Activated CD4-positive, alpha-beta memory T cell treated with anti-CD3 and anti-CD28 coated beads for 36 hours (primary cell): ENCODE measurements around the gene SLC1A5. TPM values are rescaled to one million over a fixed set of nuclear protein-coding genes. Genes with fewer than 3 reads are reported as not detected.
"Not testable (repeated sequence)": the region's sequence is repeated elsewhere in the genome, so short reads cannot be mapped to it uniquely, and the experiment has no call there.

Experiments
- CTCF ChIA-PET: fragments of 350-600 bp; sonication (Branson Sonifier 250); formaldehyde crosslinking; loops from one replicate; lab custom pipeline; 2021; ENCODE audit warnings: antibody characterized with exemption, inconsistent platforms; lab: Charles Lee
- POLR2A ChIA-PET: fragments of 350-600 bp; sonication (Branson Sonifier 250); formaldehyde crosslinking; loops from one replicate; lab custom pipeline; 2021; ENCODE audit warnings: antibody characterized with exemption; lab: Charles Lee
- DNase-seq: peaks from one replicate; pipeline ENCODE4 v3.0.0-alpha.2; 2020
- H3K27ac Mint-ChIP-seq: one replicate; pipeline ENCODE4 v1.8.0; 2021; ENCODE audit warnings: mixed read lengths
- H3K27me3 Mint-ChIP-seq: one replicate; pipeline ENCODE4 v1.8.0; 2021; ENCODE audit warnings: mixed read lengths
- H3K36me3 Mint-ChIP-seq: one replicate; pipeline ENCODE4 v1.8.0; 2021; ENCODE audit warnings: mixed read lengths
- H3K4me1 Mint-ChIP-seq: one replicate; pipeline ENCODE4 v1.8.0; 2021; ENCODE audit warnings: low read depth, mixed read lengths
- H3K4me3 Mint-ChIP-seq: one replicate; pipeline ENCODE4 v1.8.0; 2021; ENCODE audit warnings: mild to moderate bottlenecking, mixed read lengths
- H3K9me3 Mint-ChIP-seq: one replicate; pipeline ENCODE4 v1.8.0; 2021; ENCODE audit warnings: mixed read lengths
- intact Hi-C: fragments of 100-400 bp; cut with micrococcal nuclease; formaldehyde crosslinking; loops from one replicate; pipeline ENCODE4 v1.15.1; 2023
- total RNA-seq, 2 experiments: library from RNA; stranded (reverse); gene quantifications; one replicate each; pipeline ENCODE4 v1.2.3, GENCODE V29; 2021

SLC1A5 gene
- total RNA-seq, 2 experiments from 2014 or later = 202 to 205 TPM

DNA sequence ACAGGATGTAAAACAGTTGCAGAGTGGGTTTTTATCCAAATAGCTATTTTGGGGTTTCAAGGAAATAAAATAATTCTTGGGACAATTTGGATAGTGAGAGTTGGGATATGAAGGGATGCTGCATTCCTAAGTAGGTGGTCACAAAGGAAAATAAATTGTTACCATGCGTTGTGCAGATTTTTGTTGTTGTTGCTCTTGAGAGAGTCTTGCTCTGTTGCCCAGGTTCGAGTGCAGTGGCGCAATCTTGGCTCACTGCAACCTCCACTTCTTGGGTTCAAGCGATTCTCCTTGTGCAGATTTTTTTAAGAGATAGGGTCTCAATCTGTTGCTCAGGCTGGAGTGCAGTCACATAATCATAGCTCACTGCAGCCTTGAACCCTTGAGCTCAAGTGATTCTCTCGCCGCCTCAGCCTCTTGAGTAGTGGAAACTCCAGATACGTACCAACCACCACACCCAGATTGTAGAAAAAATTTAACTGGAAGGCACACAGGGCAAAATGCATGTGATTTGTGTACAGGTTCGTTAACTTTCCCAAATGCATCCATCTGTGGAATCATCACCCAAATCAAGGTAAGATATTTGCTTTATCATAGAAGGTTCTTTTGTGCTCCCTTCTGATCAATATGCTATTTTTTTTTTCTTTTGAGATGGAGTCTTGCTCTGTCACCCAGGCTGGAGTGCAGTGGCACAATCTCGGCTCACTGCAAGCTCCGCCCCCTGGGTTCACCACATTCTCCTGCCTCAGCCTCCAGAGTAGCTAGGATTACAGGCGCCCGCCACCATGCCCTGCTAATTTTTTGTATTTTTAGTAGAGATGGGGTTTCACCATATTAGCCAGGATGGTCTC, 16.0 kb downstream of the SLC1A5 start:
- intact Hi-C loops = no loop called here
- CTCF ChIA-PET = interaction anchor here (1.0 to 3.6 kb wide), 5 partner anchors 14 to 68 kb away, joined by 3 to 12 read pairs (median 3); no protein-coding TSS in a partner anchor
- no peak overlapping the region for H3K27ac Mint-ChIP-seq

DNA sequence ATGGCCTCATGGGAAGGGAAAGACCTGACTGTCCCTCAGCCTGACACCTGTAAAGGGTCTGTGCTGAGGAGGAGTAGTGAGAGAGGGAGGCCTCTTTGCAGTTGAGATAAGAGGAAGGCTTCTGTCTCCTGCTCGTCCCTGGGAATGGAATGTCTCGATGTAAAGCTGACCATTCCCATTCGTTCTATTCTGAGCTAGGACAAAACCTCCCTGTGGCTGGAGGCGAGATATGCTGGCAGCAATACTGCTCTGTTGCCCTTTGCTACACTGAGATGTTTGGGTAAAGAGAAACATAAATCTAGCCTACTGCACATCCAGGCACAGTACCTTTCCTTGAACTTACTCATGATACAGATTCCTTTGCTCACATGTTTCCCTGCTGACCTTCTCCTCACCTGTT, 19.6 kb downstream of the SLC1A5 start:
- H3K27me3 Mint-ChIP-seq, H3K36me3 Mint-ChIP-seq, H3K9me3 Mint-ChIP-seq, DNase-seq, H3K4me1 Mint-ChIP-seq, H3K27ac Mint-ChIP-seq, intact Hi-C loops, H3K4me3 Mint-ChIP-seq: not testable (repeated sequence)
- ChIA-PET CTCF (interaction anchor here (1.3 to 4.5 kb wide), 4 partner anchors 11 to 72 kb away, joined by 5 to 32 read pairs (median 8); no protein-coding TSS in a partner anchor), POLR2A (interaction anchor here (0.7 kb wide), 1 partner anchor 12 kb away, joined by 3 read pairs; no protein-coding TSS in a partner anchor)

More for the DNA sequence above, 16.0 kb downstream of the SLC1A5 start:
- DNase-seq = no peak
- Mint-ChIP-seq H3K27me3 (no peaks in the 10 kb centered on the region), H3K4me1 (no peaks in the 10 kb centered on the region), H3K9me3 (no peaks in the 10 kb centered on the region), H3K36me3 (peaks cover 27% of the 10 kb centered on the region), H3K4me3 (no peak overlapping the region)
- POLR2A ChIA-PET = interaction anchor here (1.2 to 2.5 kb wide), 2 partner anchors 12 to 15 kb away, joined by 3 to 10 read pairs; no protein-coding TSS in a partner anchor

DNA sequence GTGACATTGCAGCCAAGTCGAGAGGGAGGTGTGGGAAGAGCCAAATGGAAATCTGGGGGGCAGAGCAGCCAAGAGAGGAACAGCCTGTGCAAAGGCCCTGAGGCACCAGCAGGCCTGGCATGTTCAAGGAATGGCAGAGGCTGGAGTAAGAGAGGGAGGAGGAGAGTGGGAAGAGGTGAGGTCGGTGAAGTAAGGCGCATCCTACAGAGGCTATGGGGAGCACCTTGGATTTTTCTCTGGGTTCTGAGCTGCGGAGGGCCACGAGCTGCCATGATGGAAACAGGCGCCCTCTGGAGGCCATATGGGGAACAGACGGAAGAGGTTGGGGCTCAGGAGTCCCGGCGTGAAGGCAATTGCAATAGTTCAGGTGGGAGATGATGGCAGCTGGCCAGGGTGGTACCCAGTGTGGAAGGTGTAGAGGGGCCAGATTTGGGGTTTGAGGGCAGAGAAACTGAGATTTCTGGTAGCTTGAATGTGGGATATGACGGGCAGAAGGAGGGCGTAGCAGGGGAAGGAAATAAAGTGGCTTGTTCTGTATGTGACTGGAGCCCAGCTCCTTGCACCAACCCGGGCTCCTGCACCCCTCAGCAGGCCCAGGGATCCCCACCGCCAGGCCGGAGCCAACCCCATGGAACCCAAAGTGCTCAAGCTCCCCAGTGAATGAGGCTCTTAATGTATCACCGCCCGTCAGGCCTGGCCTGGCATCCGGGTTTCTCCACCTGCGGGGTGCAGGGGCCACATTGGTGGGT, 21.7 kb downstream of the SLC1A5 start:
- POLR2A ChIA-PET = interaction anchor here (1.3 kb wide), 1 partner anchor 18 kb away, joined by 3 read pairs; no protein-coding TSS in a partner anchor
- H3K27me3 Mint-ChIP-seq = no peaks in the 10 kb centered on the region
- no peaks in the 10 kb centered on the region for H3K9me3 Mint-ChIP-seq
- no peaks in the 10 kb centered on the region for H3K36me3 Mint-ChIP-seq
- no peak overlapping the region for H3K27ac Mint-ChIP-seq
- CTCF ChIA-PET = interaction anchor here (0.6 to 4.5 kb wide), 36 partner anchors 10 to 246 kb away, joined by 3 to 39 read pairs (median 5); partner anchors contain the start of genes AP2S1, DACT3 and SLC1A5
- intact Hi-C loops = no loop called here
- peaks cover 2% of the 10 kb centered on the region for H3K4me1 Mint-ChIP-seq
- H3K4me3 Mint-ChIP-seq = no peak overlapping the region
- peak; percentile 76 for DNase-seq

- DNase-seq = no peak
- peaks cover 2% of the 10 kb centered on the region for H3K4me1 Mint-ChIP-seq
- H3K4me3 Mint-ChIP-seq = no peak overlapping the region
- H3K27me3 Mint-ChIP-seq = no peaks in the 10 kb centered on the region
- no peaks in the 10 kb centered on the region for H3K36me3 Mint-ChIP-seq
- intact Hi-C loops = loop anchor here (1.0 kb wide), 1 partner anchor 9 kb away; no protein-coding TSS in a partner anchor
- CTCF ChIA-PET = interaction anchor here (1.0 to 4.5 kb wide), 5 partner anchors 8 to 75 kb away, joined by 3 to 39 read pairs (median 3); no protein-coding TSS in a partner anchor
- H3K9me3 Mint-ChIP-seq = no peaks in the 10 kb centered on the region
- POLR2A ChIA-PET = no interaction called here
- no peak overlapping the region for H3K27ac Mint-ChIP-seq
Measured at GRCh38 chr19:46764817-46765291, 23.5 kb downstream of the SLC1A5 start.

- CTCF ChIA-PET = interaction anchor here (0.9 to 2.1 kb wide), 2 partner anchors 8 to 58 kb away, joined by 3 to 6 read pairs; no protein-coding TSS in a partner anchor
- DNase-seq = no peak
Measured at GRCh38 chr19:46762245-46762890, 26.0 kb downstream of the SLC1A5 start.

GRCh38 chr19:46761418-46761831, 27.0 kb downstream of the SLC1A5 start:
- Mint-ChIP-seq H3K27ac (no peak overlapping the region), H3K4me3 (no peak overlapping the region), H3K27me3 (no peaks in the 10 kb centered on the region), H3K9me3 (no peaks in the 10 kb centered on the region), H3K36me3 (peaks cover 4% of the 10 kb centered on the region), H3K4me1 (no peaks in the 10 kb centered on the region)
- CTCF ChIA-PET = interaction anchor here (0.9 to 2.1 kb wide), 2 partner anchors 8 to 57 kb away, joined by 3 to 6 read pairs; no protein-coding TSS in a partner anchor
- intact Hi-C loops = no loop called here
- POLR2A ChIA-PET = no interaction called here
- no peak for DNase-seq

More at GRCh38 chr19:46762245-46762890, 26.0 kb downstream of the SLC1A5 start:
- Mint-ChIP-seq H3K36me3 (no peaks in the 10 kb centered on the region), H3K4me1 (peaks cover 2% of the 10 kb centered on the region), H3K9me3 (no peaks in the 10 kb centered on the region), H3K4me3 (no peak overlapping the region), H3K27ac (no peak overlapping the region), H3K27me3 (no peaks in the 10 kb centered on the region)
- POLR2A ChIA-PET = no interaction called here
- intact Hi-C loops = no loop called here

GRCh38 chr19:46760897-46761296, 27.5 kb downstream of the SLC1A5 start:
- CTCF ChIA-PET = interaction anchor here (4.7 kb wide), 1 partner anchor 80 kb away, joined by 78 read pairs; no protein-coding TSS in a partner anchor
- DNase-seq, H3K4me1 Mint-ChIP-seq, intact Hi-C loops, H3K27ac Mint-ChIP-seq, H3K27me3 Mint-ChIP-seq, H3K9me3 Mint-ChIP-seq, H3K36me3 Mint-ChIP-seq, H3K4me3 Mint-ChIP-seq, POLR2A ChIA-PET: not testable (repeated sequence)

DNA sequence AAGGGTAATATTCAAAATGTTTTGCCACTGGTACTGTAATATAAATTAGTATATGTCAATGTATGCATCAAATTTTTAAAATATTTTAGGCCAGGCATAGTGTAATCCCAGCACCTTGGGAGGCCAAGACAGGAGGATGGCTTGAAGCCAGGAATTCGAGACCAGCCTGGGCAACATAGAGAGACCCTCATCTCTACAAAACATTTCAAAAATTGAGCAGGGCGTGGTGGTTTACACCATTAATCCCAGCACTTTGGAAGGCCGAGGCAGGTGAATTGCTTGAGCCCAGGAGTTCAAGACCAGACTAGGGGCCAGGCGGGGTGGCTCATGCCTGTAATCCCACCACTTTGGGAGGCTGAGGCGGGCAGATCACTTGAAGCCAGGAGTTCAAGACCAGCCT, 28.0 kb downstream of the SLC1A5 start:
- intact Hi-C loops = no loop called here
- ChIA-PET POLR2A (no interaction called here), CTCF (interaction anchor here (1.0 to 4.7 kb wide), 2 partner anchors 57 to 81 kb away, joined by 3 to 78 read pairs; no protein-coding TSS in a partner anchor)
- H3K4me1 Mint-ChIP-seq = no peaks in the 10 kb centered on the region
- no peak overlapping the region for H3K27ac Mint-ChIP-seq
- H3K36me3 Mint-ChIP-seq = peaks cover 5% of the 10 kb centered on the region
- no peaks in the 10 kb centered on the region for H3K9me3 Mint-ChIP-seq
- no peak for DNase-seq
- H3K4me3 Mint-ChIP-seq = no peak overlapping the region
- no peaks in the 10 kb centered on the region for H3K27me3 Mint-ChIP-seq

- H3K4me3 Mint-ChIP-seq = no peak overlapping the region
- no peaks in the 10 kb centered on the region for H3K9me3 Mint-ChIP-seq
- peaks cover 5% of the 10 kb centered on the region for H3K36me3 Mint-ChIP-seq
- CTCF ChIA-PET = interaction anchor here (1.0 to 4.7 kb wide), 2 partner anchors 56 to 81 kb away, joined by 3 to 78 read pairs; no protein-coding TSS in a partner anchor
- no peak for DNase-seq
- H3K27ac Mint-ChIP-seq = no peak overlapping the region
- POLR2A ChIA-PET = no interaction called here
- no peaks in the 10 kb centered on the region for H3K4me1 Mint-ChIP-seq
- intact Hi-C loops = loop anchor here (5.0 kb wide), 1 partner anchor 62 kb away; no protein-coding TSS in a partner anchor
- H3K27me3 Mint-ChIP-seq = no peaks in the 10 kb centered on the region
Measured at GRCh38 chr19:46759817-46760333, 28.5 kb downstream of the SLC1A5 start.

DNA sequence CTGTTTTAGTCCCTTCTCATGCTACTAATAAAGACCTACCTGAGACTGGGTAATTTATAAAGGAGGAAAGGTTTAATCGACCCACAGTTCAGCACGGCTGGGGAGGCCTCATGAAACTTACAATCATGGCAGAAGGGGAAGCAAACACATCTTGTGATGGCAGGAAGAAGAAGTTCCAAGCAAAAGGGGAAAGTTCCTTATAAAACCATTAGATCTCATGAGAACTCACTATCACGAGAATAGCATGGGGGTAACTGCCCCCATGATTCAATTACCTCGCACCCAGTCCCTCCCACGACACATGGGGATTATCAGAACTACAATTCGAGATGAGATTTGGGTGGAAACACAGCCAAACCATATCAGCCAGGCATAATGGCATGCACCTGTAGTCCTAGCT, 29.2 kb downstream of the SLC1A5 start:
- Mint-ChIP-seq H3K36me3 (peaks cover 5% of the 10 kb centered on the region), H3K4me3 (no peak overlapping the region), H3K4me1 (no peaks in the 10 kb centered on the region), H3K27ac (no peak overlapping the region), H3K9me3 (no peaks in the 10 kb centered on the region), H3K27me3 (no peaks in the 10 kb centered on the region)
- DNase-seq = no peak
- CTCF ChIA-PET = interaction anchor here (2.0 to 4.7 kb wide), 3 partner anchors 7 to 82 kb away, joined by 11 to 78 read pairs (median 39); no protein-coding TSS in a partner anchor
- intact Hi-C loops = loop anchor here (5.0 kb wide), 1 partner anchor 63 kb away; no protein-coding TSS in a partner anchor
- POLR2A ChIA-PET = no interaction called here

GRCh38 chr19:46756544-46756888, 31.9 kb downstream of the SLC1A5 start:
- Mint-ChIP-seq H3K27me3 (no peaks in the 10 kb centered on the region), H3K36me3 (peaks cover 8% of the 10 kb centered on the region), H3K27ac (no peak overlapping the region), H3K4me1 (no peaks in the 10 kb centered on the region), H3K4me3 (no peak overlapping the region), H3K9me3 (no peaks in the 10 kb centered on the region)
- DNase-seq = no peak
- intact Hi-C loops = loop anchor here (5.0 kb wide), 1 partner anchor 66 kb away; no protein-coding TSS in a partner anchor
- CTCF ChIA-PET = interaction anchor here (0.5 to 4.7 kb wide), 7 partner anchors 10 to 1076 kb away, joined by 3 to 78 read pairs (median 4); no protein-coding TSS in a partner anchor
- POLR2A ChIA-PET = no interaction called here
